ENCODE results near the gene GBA2. TPM values are rescaled to one million over a fixed set of nuclear protein-coding genes. Genes with fewer than 3 reads are reported as not detected.

The GBA2 gene
- total RNA-seq, 2 donors from 2014 or later, result 107 to 117 TPM

- Histone ChIP-seq H3K36me3 (ENCODE audit: control insufficient read depth, insufficient read depth, low read length) (peaks cover 51% of the 10 kb centered on the region), H3K27me3 (ENCODE audit: control insufficient read depth, insufficient read depth, low read length, poor library complexity, severe bottlenecking) (no peaks in the 10 kb centered on the region), H3K4me3 (ENCODE audit: low read length) (no peak overlapping the region), H3K4me1 (ENCODE audit: control insufficient read depth, insufficient read depth, low read length) (peaks cover 6% of the 10 kb centered on the region), H3K9ac (ENCODE audit: extremely low read depth, low read length, poor library complexity, severe bottlenecking) (no peak overlapping the region), H3K27ac (ENCODE audit: low read depth, low read length) (no peak overlapping the region), H3K9me3 (ENCODE audit: control insufficient read depth, low read length) (no peaks in the 10 kb centered on the region)
- no peaks in the 10 kb centered on the region for H3K27me3 Mint-ChIP-seq (ENCODE audit: insufficient read depth)
- no peak for TF ChIP-seq CTCF (conservative IDR thresholded peaks at IDR 0.05)
- 80 to 91% methylated on average over 1 to 3 of the region's 3 CpGs for WGBS, 2 experiments (ENCODE audit: insufficient coverage in 1 of 2, insufficient read length in 1 of 2)
- H3K4me1 Mint-ChIP-seq, result peaks cover 14% of the 10 kb centered on the region
- DNase-seq, result no peak
- H3K27ac Mint-ChIP-seq, result no peak overlapping the region
- no peaks in the 10 kb centered on the region for H3K9me3 Mint-ChIP-seq
- peaks cover 36% of the 10 kb centered on the region for H3K36me3 Mint-ChIP-seq (ENCODE audit: low read depth)
- H3K4me3 Mint-ChIP-seq, result no peak overlapping the region
These were observed 14.9 kb downstream of the GBA2 start for GRCh38 chr9:35734096-35734495.

- H3K4me3 Mint-ChIP-seq, result no peak overlapping the region
- Histone ChIP-seq H3K9ac (ENCODE audit: extremely low read depth, low read length, poor library complexity, severe bottlenecking) (peak overlapping the region; percentile 82), H3K4me3 (ENCODE audit: low read length) (peak overlapping the region; percentile 97), H3K9me3 (ENCODE audit: control insufficient read depth, low read length) (no peaks in the 10 kb centered on the region), H3K36me3 (ENCODE audit: control insufficient read depth, insufficient read depth, low read length) (peaks cover 40% of the 10 kb centered on the region), H3K4me1 (ENCODE audit: control insufficient read depth, insufficient read depth, low read length) (peaks cover 8% of the 10 kb centered on the region), H3K27me3 (ENCODE audit: control insufficient read depth, insufficient read depth, low read length, poor library complexity, severe bottlenecking) (no peaks in the 10 kb centered on the region), H3K27ac (ENCODE audit: low read depth, low read length) (peak overlapping the region; percentile 83)
- H3K9me3 Mint-ChIP-seq, result no peaks in the 10 kb centered on the region
- peaks cover 25% of the 10 kb centered on the region for H3K36me3 Mint-ChIP-seq (ENCODE audit: low read depth)
- no peaks in the 10 kb centered on the region for H3K27me3 Mint-ChIP-seq (ENCODE audit: insufficient read depth)
- peaks cover 14% of the 10 kb centered on the region for H3K4me1 Mint-ChIP-seq
- no peak for TF ChIP-seq CTCF (conservative IDR thresholded peaks at IDR 0.05)
- peak overlapping the region; percentile 97 for H3K27ac Mint-ChIP-seq
- DNase-seq, result peak; percentile 88
- 2 to 4% methylated on average over 5 to 14 of the region's 14 CpGs for WGBS, 2 experiments (ENCODE audit: insufficient coverage in 1 of 2, insufficient read length in 1 of 2)
These were observed 16.1 kb downstream of the GBA2 start for GRCh38 chr9:35732800-35733541.

GRCh38 chr9:35732185-35732799 is 16.7 kb downstream of the GBA2 start, which contains the start of the genes CREB3 and TLN1:
CREB3 (plus strand) TSS chr9:35732666; CDS start chr9:35732773, 107 bp downstream.
TLN1 (minus strand) TSS chr9:35732195; CDS start chr9:35725694, 6,501 bp downstream.
- 0 to 1% methylated on average over 21 to 49 of the region's 49 CpGs for WGBS, 2 experiments (ENCODE audit: insufficient coverage in 1 of 2, insufficient read length in 1 of 2)
- Histone ChIP-seq H3K27ac (ENCODE audit: low read depth, low read length) (peak within 1 kb of the TSS; percentile 83), H3K4me1 (ENCODE audit: control insufficient read depth, insufficient read depth, low read length) (peaks cover 13% of the 10 kb centered on the region), H3K27me3 (ENCODE audit: control insufficient read depth, insufficient read depth, low read length, poor library complexity, severe bottlenecking) (no peaks in the 10 kb centered on the region), H3K36me3 (ENCODE audit: control insufficient read depth, insufficient read depth, low read length) (peaks cover 33% of the 10 kb centered on the region), H3K9ac (ENCODE audit: extremely low read depth, low read length, poor library complexity, severe bottlenecking) (peak within 1 kb of the TSS; percentile 82), H3K4me3 (ENCODE audit: low read length) (peak within 1 kb of the TSS; percentile 97), H3K9me3 (ENCODE audit: control insufficient read depth, low read length) (no peaks in the 10 kb centered on the region)
- H3K4me1 Mint-ChIP-seq, result peaks cover 14% of the 10 kb centered on the region
- peak; percentile 98 for DNase-seq
- peak within 1 kb of the TSS; percentile 97 for H3K27ac Mint-ChIP-seq
- no peaks in the 10 kb centered on the region for H3K27me3 Mint-ChIP-seq (ENCODE audit: insufficient read depth)
- H3K9me3 Mint-ChIP-seq, result no peaks in the 10 kb centered on the region
- no peak for TF ChIP-seq CTCF (conservative IDR thresholded peaks at IDR 0.05)
- peaks cover 19% of the 10 kb centered on the region for H3K36me3 Mint-ChIP-seq (ENCODE audit: low read depth)
- H3K4me3 Mint-ChIP-seq, result no peak within 1 kb of the TSS
